K562 (cell line): ENCODE results near the gene CENPB. TPM values are rescaled to one million over a fixed set of nuclear protein-coding genes. Genes with fewer than 3 reads are reported as not detected.

ENCODE experiments used
- ATAC-seq: fragments of 200-7000 bp; cut with Tn5 transposase; 3 replicates; pipeline ENCODE4 v1.9.1; 2020; ENCODE audit warnings: moderate library complexity
- BruUV-seq: library from RNA; stranded (reverse); fragments of 400-500 nt; replicated peaks from 2 replicates; lab custom pipeline; 2021; lab: Mats Ljungman, UMichigan
- CTCF ChIA-PET: fragments of 300-600 bp; formaldehyde crosslinking; extraction: SDS; loops from one replicate; lab custom pipeline; 2021; ENCODE audit warnings: low intra/inter-chr PET ratio; lab: Yijun Ruan, JAX
- POLR2A ChIA-PET: fragments of 300-600, 350-650 bp; sonication (Branson Sonifier 250); formaldehyde crosslinking; extraction: SDS; loops from one replicate; lab custom pipeline; 2021; ENCODE audit warnings: antibody characterized with exemption, inconsistent platforms; lab: Yijun Ruan, JAX
- DNase-seq, 4 experiments: peaks; one replicate each; pipeline versions ENCODE4 v3.0.0 to v3.0.0-alpha.2; 2011 to 2018; ENCODE audit warnings: low spot score in 3 of 4, mixed read lengths in 3 of 4; ENCODE audit errors: extremely low read depth in 1 of 4
- FAIRE-seq: peaks from 2 replicates; lab custom pipeline; 2011; peaks lifted over from hg19 to GRCh38; lab: Jason Lieb, UNC
- H2AFZ ChIP-seq: 2 replicates; pipeline ENCODE4 v1.6.0; 2011; ENCODE audit warnings: low read depth, low read length, control low read depth, inconsistent platforms
- H3K27ac ChIP-seq: fragments of 200-600 bp; 3 replicates; pipeline ENCODE4 v1.8.0; 2011; ENCODE audit warnings: low read depth, mild to moderate bottlenecking, control low read depth, inconsistent platforms, low read length, moderate library complexity, mixed read lengths; ENCODE audit errors: extremely low read depth
- H3K27me3 ChIP-seq, 2 experiments: fragments of 300-600 bp in 1 of 2; 2 replicates in 1 of 2; 3 replicates in 1 of 2; pipeline versions ENCODE4 v1.6.0 to v1.8.0; 2011; ENCODE audit warnings: inconsistent platforms in 2 of 2, low read length in 2 of 2, mild to moderate bottlenecking in 1 of 2, mixed read lengths in 1 of 2, moderate library complexity in 1 of 2; ENCODE audit not compliant: control insufficient read depth in 2 of 2, insufficient read depth in 2 of 2
- H3K36me3 ChIP-seq: fragments of 300-600 bp; 3 replicates; pipeline ENCODE4 v1.8.0; 2011; ENCODE audit warnings: mild to moderate bottlenecking, low read length, inconsistent platforms; ENCODE audit not compliant: control insufficient read depth, insufficient read depth
- H3K4me1 ChIP-seq, 2 experiments: fragments of 200-600 bp in 1 of 2; replicated peaks in 1 of 2; 2 replicates in 1 of 2; 3 replicates in 1 of 2; pipeline versions ENCODE4 v1.5.1 to v1.8.0; 2011; ENCODE audit warnings: inconsistent platforms in 2 of 2, low read length in 2 of 2, mild to moderate bottlenecking in 1 of 2, mixed read lengths in 1 of 2, moderate library complexity in 1 of 2; ENCODE audit not compliant: control insufficient read depth in 2 of 2, insufficient read depth in 2 of 2
- H3K4me2 ChIP-seq: 2 replicates; pipeline ENCODE4 v1.6.1; 2011; ENCODE audit warnings: low read length, control low read depth, inconsistent platforms, mixed read lengths; ENCODE audit not compliant: insufficient read depth
- H3K4me3 ChIP-seq: fragments of 200-600 bp; sonication (generic), shearing (Covaris generic); 2 replicates; pipeline ENCODE4 v1.5.1; 2016; ENCODE audit warnings: control low read depth, inconsistent platforms
- H3K79me2 ChIP-seq: fragments of 200-600 bp; 3 replicates; pipeline ENCODE4 v1.8.0; 2011; ENCODE audit warnings: low read length, inconsistent platforms; ENCODE audit not compliant: control insufficient read depth, insufficient read depth
- H3K9ac ChIP-seq, 2 experiments: 2 replicates each; pipeline versions ENCODE4 v1.6.0 to v1.6.1; 2011; ENCODE audit warnings: low read depth in 2 of 2, low read length in 2 of 2, control low read depth in 1 of 2, inconsistent platforms in 1 of 2, mild to moderate bottlenecking in 1 of 2, mixed read lengths in 1 of 2; ENCODE audit not compliant: insufficient read depth in 1 of 2
- H3K9me1 ChIP-seq: one replicate; pipeline ENCODE4 v1.6.0; 2011; ENCODE audit warnings: inconsistent platforms, mild to moderate bottlenecking, low read length, moderate library complexity; ENCODE audit not compliant: control insufficient read depth, insufficient read depth
- H3K9me3 ChIP-seq: replicated peaks from 2 replicates; pipeline ENCODE4 v1.5.1; 2011; ENCODE audit warnings: low read depth, low read length, inconsistent platforms; ENCODE audit not compliant: control insufficient read depth, insufficient read depth
- H4K20me1 ChIP-seq: replicated peaks from 2 replicates; pipeline ENCODE4 v1.6.1; 2011; ENCODE audit warnings: low read length, inconsistent platforms, mixed read lengths; ENCODE audit not compliant: control insufficient read depth, insufficient read depth
- BRF1 ChIP-seq: IDR thresholded peaks from 3 replicates; pipeline ENCODE4 v1.6.1; 2011; ENCODE audit warnings: borderline replicate concordance, mild to moderate bottlenecking; ENCODE audit not compliant: insufficient read length; ENCODE audit errors: extremely low read depth
- RBM14 ChIP-seq: fragments of 200-400 bp; formaldehyde crosslinking; IDR thresholded peaks from 2 replicates; pipeline ENCODE4 v1.6.1; 2018; ENCODE audit warnings: low read depth, mild to moderate bottlenecking, low read length, moderate library complexity, borderline replicate concordance; ENCODE audit not compliant: insufficient read depth
- WGBS: fragments of 100-300 bp; shearing (Covaris generic); methylation state at CpG from one replicate; pipeline ENCODE4 v1.1.6; 2016; ENCODE audit warnings: low coverage, mixed read lengths; ENCODE audit not compliant: insufficient coverage; ENCODE audit errors: missing lambda C conversion rate; 5-methylcytosine and 5-hydroxymethylcytosine counted together
- in situ Hi-C: fragments of 300-500 bp; cut with MboI; formaldehyde crosslinking; loops from 4 replicates; pipeline ENCODE4 v1.15.0; 2018; ENCODE audit warnings: inconsistent platforms, mixed read lengths
- intact Hi-C: fragments of 100-400 bp; cut with micrococcal nuclease; formaldehyde crosslinking; loops from 2 replicates; pipeline ENCODE4 v1.14.2; 2022
- polyA plus RNA-seq, 8 experiments: library from polyadenylated mRNA; depleted of rRNA in 4 of 8; stranded (reverse) in 5 of 8; unstranded in 3 of 8; fragments of >200 nt; fragmentation: Nextera tagmentation in 2 of 8; fragmentation: Illumina TruSeq in 1 of 8; extraction: Ambion mirVana in 2 of 8; extraction: Trizol in 1 of 8; gene quantifications; 2 replicates each; pipeline versions ENCODE4 v1.2.1 to v1.2.3, GENCODE V29; 2011 to 2014; ENCODE audit warnings: inconsistent platforms in 1 of 8, missing spikeins in 1 of 8
- total RNA-seq, 7 experiments: library from RNA; depleted of rRNA in 6 of 7; stranded (reverse); fragments of >200 nt in 6 of 7; fragmentation: Illumina TruSeq in 2 of 7; extraction: Trizol in 2 of 7; gene quantifications; 2 replicates each; pipeline versions ENCODE4 v1.2.1 to v1.2.3, GENCODE V29; 2011 to 2021; ENCODE audit warnings: low replicate concordance in 1 of 7
- TF ChIP-seq, protein P1 (sequence below): IDR thresholded peaks from 2 replicates; pipeline ENCODE4 v1.6.1; 2011; ENCODE audit not compliant: insufficient read length; ENCODE audit errors: extremely low read depth

CENPB gene
- total and polyA plus RNA-seq, 9 of the 15 experiments (the other 6 are each of a cell fraction or from before 2014, with no cell fraction given): 0.17 to 70.8 (median 24.9) TPM

DNA sequence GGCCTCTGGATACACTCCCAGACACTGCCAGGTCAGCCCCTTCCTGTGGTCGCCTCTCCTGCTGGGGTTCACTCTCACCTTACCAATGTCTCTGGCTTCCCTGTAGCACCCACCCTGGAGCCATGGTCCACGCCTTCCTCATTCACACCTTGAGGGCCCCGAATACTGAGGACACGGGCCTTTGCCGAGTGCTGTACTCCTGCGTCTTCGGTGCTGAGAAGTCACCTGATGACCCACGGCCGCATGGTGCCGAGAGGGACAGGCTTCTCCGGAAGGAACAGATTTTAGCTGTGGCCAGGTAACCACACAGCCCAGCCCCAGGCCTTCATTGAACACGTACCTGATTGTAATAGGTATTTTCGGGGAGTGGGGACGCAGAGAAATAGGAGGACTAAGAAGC, 35.5 kb upstream of the CENPB start:
- no peak overlapping the region for H3K4me2 ChIP-seq
- H3K9me1 ChIP-seq: no peaks in the 10 kb centered on the region
- no peak overlapping the region for H3K4me3 ChIP-seq
- no peak overlapping the region for H2AFZ ChIP-seq
- in situ Hi-C loops: no loop called here
- DNase-seq (no peak), ATAC-seq (no peak), FAIRE-seq (no peak)
- no peaks in the 10 kb centered on the region for H4K20me1 ChIP-seq
- peaks cover 13% of the 10 kb centered on the region; the same call in 1 of the 3 replicates for H3K79me2 ChIP-seq
- CTCF ChIA-PET: no interaction called here
- H3K36me3 ChIP-seq: peaks cover 22% of the 10 kb centered on the region; the same call in 2 of the 3 replicates
- WGBS: 93% methylated on average over 13 of the region's 14 CpGs
- H3K27ac ChIP-seq: no peak overlapping the region
- no TSS peak for BruUV-seq
- intact Hi-C loops: loop anchor here (2.0 kb wide), 2 partner anchors 25 to 35 kb away; partner anchors contain the start of genes CENPB and MAVS
- 0 out of 4 replicates have a peak overlapping the region, but pooled peaks of 1 of the 2 experiments have one; percentile 48 for H3K9ac ChIP-seq
- POLR2A ChIA-PET: interaction anchor here (2.4 kb wide), 1 partner anchor 21 kb away, joined by 13 read pairs; no protein-coding TSS in a partner anchor
- no peak for TF ChIP-seq BRF1
- TF ChIP-seq, protein P1, sequence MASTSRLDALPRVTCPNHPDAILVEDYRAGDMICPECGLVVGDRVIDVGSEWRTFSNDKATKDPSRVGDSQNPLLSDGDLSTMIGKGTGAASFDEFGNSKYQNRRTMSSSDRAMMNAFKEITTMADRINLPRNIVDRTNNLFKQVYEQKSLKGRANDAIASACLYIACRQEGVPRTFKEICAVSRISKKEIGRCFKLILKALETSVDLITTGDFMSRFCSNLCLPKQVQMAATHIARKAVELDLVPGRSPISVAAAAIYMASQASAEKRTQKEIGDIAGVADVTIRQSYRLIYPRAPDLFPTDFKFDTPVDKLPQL: no peak
- no peak for TF ChIP-seq RBM14
- peaks cover 18 to 29% of the 10 kb centered on the region in 2 experiments for H3K4me1 ChIP-seq
- no peaks in the 10 kb centered on the region for H3K9me3 ChIP-seq
- H3K27me3 ChIP-seq: no peaks in the 10 kb centered on the region
